ENCODE measurements around the gene PARD6G.

Gene PARD6G

DNA sequence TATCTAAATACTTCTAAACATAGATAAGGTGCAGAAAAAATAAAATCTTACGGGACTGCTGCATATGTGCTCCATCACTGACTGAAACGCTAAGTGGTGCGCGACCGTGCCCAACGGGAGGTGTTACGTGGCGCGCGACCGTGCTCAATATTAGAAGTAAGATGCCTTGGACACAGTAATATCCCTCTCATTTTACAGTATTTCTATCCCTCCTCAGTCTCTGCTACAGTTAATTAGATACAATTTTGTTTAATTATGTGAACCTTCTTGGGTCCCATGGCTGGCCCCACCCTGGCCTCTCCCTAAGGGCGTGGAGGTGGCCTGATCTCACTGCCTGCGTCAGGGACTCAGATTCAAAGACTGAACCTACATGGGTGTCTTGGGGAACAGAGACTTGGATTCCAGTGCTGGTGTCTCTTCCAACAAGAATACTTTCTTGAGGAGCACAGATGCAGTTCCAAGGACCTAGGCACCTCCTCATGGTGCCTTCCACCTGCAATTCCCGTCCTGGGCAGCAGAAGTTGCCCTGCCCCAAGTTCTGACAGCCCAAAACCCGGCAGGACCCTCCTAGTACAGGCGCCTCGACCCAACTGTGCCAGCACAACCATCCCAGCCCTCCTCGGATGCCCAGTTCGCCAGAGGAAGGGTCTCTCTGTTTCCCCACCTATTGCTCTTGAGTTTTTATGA lies 59.2 kb downstream of the PARD6G start:
- ATAC-seq: no peak
- TF ChIP-seq ESRRG (CRISPR knock-in tag; IDR thresholded peaks at IDR 0.05) (no peak), CSDC2 (CRISPR knock-in tag; IDR thresholded peaks at IDR 0.05) (no peak), ZNF565 (CRISPR knock-in tag; conservative IDR thresholded peaks at IDR 0.05; ENCODE audit: low read depth) (no peak), ISL1 (CRISPR knock-in tag; IDR thresholded peaks at IDR 0.05) (no peak), ZC3H10 (CRISPR knock-in tag; IDR thresholded peaks at IDR 0.05) (no peak), ZFP30 (CRISPR knock-in tag; IDR thresholded peaks at IDR 0.05) (no peak), BACH2 (CRISPR knock-in tag; IDR thresholded peaks at IDR 0.05; ENCODE audit: borderline replicate concordance) (no peak), TCF4 (CRISPR knock-in tag; IDR thresholded peaks at IDR 0.05; ENCODE audit: borderline replicate concordance) (no peak), GLIS3 (CRISPR knock-in tag; IDR thresholded peaks at IDR 0.05) (no peak)
- TF ChIP-seq, protein P1, sequence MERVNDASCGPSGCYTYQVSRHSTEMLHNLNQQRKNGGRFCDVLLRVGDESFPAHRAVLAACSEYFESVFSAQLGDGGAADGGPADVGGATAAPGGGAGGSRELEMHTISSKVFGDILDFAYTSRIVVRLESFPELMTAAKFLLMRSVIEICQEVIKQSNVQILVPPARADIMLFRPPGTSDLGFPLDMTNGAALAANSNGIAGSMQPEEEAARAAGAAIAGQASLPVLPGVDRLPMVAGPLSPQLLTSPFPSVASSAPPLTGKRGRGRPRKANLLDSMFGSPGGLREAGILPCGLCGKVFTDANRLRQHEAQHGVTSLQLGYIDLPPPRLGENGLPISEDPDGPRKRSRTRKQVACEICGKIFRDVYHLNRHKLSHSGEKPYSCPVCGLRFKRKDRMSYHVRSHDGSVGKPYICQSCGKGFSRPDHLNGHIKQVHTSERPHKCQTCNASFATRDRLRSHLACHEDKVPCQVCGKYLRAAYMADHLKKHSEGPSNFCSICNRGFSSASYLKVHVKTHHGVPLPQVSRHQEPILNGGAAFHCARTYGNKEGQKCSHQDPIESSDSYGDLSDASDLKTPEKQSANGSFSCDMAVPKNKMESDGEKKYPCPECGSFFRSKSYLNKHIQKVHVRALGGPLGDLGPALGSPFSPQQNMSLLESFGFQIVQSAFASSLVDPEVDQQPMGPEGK (CRISPR knock-in tag; IDR thresholded peaks at IDR 0.05; ENCODE audit: borderline replicate concordance): no peak
- TF ChIP-seq, protein P2, sequence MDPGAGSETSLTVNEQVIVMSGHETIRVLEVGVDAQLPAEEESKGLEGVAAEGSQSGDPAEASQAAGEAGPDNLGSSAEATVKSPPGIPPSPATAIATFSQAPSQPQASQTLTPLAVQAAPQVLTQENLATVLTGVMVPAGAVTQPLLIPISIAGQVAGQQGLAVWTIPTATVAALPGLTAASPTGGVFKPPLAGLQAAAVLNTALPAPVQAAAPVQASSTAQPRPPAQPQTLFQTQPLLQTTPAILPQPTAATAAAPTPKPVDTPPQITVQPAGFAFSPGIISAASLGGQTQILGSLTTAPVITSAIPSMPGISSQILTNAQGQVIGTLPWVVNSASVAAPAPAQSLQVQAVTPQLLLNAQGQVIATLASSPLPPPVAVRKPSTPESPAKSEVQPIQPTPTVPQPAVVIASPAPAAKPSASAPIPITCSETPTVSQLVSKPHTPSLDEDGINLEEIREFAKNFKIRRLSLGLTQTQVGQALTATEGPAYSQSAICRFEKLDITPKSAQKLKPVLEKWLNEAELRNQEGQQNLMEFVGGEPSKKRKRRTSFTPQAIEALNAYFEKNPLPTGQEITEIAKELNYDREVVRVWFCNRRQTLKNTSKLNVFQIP (CRISPR knock-in tag; IDR thresholded peaks at IDR 0.05; ENCODE audit: borderline replicate concordance, low read depth): no peak
- TF ChIP-seq, protein P3, sequence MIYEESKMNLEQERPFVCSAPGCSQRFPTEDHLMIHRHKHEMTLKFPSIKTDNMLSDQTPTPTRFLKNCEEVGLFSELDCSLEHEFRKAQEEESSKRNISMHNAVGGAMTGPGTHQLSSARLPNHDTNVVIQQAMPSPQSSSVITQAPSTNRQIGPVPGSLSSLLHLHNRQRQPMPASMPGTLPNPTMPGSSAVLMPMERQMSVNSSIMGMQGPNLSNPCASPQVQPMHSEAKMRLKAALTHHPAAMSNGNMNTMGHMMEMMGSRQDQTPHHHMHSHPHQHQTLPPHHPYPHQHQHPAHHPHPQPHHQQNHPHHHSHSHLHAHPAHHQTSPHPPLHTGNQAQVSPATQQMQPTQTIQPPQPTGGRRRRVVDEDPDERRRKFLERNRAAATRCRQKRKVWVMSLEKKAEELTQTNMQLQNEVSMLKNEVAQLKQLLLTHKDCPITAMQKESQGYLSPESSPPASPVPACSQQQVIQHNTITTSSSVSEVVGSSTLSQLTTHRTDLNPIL (CRISPR knock-in tag; IDR thresholded peaks at IDR 0.05; ENCODE audit: low read depth): no peak
- TF ChIP-seq, protein P4, sequence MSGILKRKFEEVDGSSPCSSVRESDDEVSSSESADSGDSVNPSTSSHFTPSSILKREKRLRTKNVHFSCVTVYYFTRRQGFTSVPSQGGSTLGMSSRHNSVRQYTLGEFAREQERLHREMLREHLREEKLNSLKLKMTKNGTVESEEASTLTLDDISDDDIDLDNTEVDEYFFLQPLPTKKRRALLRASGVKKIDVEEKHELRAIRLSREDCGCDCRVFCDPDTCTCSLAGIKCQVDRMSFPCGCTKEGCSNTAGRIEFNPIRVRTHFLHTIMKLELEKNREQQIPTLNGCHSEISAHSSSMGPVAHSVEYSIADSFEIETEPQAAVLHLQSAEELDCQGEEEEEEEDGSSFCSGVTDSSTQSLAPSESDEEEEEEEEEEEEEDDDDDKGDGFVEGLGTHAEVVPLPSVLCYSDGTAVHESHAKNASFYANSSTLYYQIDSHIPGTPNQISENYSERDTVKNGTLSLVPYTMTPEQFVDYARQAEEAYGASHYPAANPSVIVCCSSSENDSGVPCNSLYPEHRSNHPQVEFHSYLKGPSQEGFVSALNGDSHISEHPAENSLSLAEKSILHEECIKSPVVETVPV (CRISPR knock-in tag; IDR thresholded peaks at IDR 0.05): no peak

DNA sequence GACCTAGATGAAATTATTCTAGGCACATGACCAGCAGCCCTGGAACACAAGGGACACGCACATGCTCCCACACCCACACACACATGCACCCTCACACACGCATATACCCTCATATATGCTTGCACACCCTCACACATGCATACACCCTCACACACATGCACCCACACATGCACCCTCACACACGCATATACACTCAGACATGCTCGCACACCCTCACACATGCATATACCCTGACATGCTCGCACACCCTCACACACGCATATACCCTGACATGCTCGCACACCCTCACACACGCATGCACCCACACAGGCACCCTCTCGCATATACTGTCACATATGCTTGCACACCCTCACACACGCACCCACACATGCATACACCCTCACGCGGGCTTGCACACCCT lies 61.8 kb downstream of the PARD6G start:
- TF ChIP-seq, protein P4 (CRISPR knock-in tag; IDR thresholded peaks at IDR 0.05): no peak
- ATAC-seq: no peak

DNA sequence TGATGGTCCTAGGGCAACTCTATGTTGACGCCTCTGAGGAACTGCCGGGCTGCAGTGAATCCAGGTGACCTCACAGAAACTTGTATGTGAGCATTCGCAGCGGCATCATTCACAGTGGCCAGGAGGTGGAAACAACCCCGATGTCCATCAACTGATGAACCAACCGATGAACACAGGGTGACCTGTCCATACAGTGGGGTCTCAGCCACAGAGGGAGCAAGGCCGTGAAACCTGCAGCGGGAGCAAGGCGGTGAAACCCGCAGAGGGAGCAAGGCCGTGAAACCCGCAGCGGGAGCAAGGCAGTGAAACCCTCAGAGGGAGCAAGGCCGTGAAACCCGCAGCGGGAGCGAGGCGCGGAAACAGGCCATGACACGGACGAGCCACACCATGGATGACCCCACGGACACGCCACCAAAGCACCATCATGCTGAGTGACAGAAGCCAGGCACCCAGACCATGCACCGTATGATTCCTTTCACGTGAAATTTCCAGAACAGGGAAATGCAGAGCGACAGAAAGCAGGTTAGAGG lies 63.0 kb downstream of the PARD6G start:
- no peak for TF ChIP-seq ARNTL (CRISPR knock-in tag; IDR thresholded peaks at IDR 0.05; ENCODE audit: borderline replicate concordance, low read depth)
- TF ChIP-seq, protein P3 (CRISPR knock-in tag; IDR thresholded peaks at IDR 0.05; ENCODE audit: low read depth): no peak
- no peak for TF ChIP-seq ZC3H10 (CRISPR knock-in tag; IDR thresholded peaks at IDR 0.05)
- TF ChIP-seq OSR1 (CRISPR knock-in tag; IDR thresholded peaks at IDR 0.05): no peak
- TF ChIP-seq TOX (CRISPR knock-in tag; IDR thresholded peaks at IDR 0.05; ENCODE audit: borderline replicate concordance): no peak
- ATAC-seq: no peak

DNA sequence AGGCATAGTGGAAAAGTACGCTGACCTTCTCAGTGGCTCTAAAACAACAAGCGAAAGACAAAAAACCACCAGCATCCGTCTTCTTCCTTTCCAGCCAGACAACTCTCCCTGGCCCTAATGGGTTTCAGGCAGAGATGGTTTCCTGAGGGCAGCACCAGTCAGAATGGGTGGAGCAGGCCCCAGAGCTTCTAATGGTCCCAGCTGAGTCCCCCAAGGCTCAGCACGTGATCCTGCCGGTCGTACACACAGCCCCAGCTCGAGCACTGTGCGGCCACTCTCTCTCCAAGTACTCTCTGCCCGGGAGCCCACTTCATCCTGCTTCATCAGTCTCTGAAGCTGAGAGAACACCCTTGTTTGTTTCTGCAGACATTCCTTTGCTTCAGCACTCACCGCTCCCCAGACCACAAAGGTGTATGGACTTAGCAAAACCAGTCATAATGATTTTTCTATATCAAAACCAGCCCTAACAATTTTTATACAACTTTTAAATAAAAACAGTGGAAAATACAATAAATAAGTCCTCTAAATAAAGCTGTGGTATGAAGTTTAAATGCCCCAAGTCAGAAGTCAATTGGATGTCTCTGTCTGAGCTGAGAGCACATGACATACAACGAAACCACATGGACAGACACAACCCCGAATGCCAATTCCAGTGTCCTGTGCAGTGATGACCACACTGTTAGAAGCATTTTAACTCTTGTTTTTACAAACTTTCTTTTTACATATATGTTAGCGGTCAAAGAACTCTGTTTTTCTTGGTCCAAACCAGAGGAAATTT lies 63.9 kb downstream of the PARD6G start:
- ATAC-seq: no peak
- TF ChIP-seq ZNF70 (CRISPR knock-in tag; IDR thresholded peaks at IDR 0.05): no peak
- TF ChIP-seq, protein P3 (CRISPR knock-in tag; IDR thresholded peaks at IDR 0.05; ENCODE audit: low read depth): no peak
- no peak for TF ChIP-seq ISL1 (CRISPR knock-in tag; IDR thresholded peaks at IDR 0.05)
- no peak for TF ChIP-seq ESRRG (CRISPR knock-in tag; IDR thresholded peaks at IDR 0.05)
- TF ChIP-seq ARNTL (CRISPR knock-in tag; IDR thresholded peaks at IDR 0.05; ENCODE audit: borderline replicate concordance, low read depth): no peak
- no peak for TF ChIP-seq ZFP30 (CRISPR knock-in tag; IDR thresholded peaks at IDR 0.05)
- TF ChIP-seq, protein P4 (CRISPR knock-in tag; IDR thresholded peaks at IDR 0.05): no peak
- TF ChIP-seq PPARA (CRISPR knock-in tag; IDR thresholded peaks at IDR 0.05; ENCODE audit: borderline replicate concordance): no peak
- TF ChIP-seq, protein P2 (CRISPR knock-in tag; IDR thresholded peaks at IDR 0.05; ENCODE audit: borderline replicate concordance, low read depth): no peak
